Mucosa of descending colon (tissue), 3 donors: ENCODE data around the gene MEGF11. TPM values are rescaled to one million over a fixed set of nuclear protein-coding genes. Genes with fewer than 3 reads are reported as not detected.

Experiments
- ATAC-seq: fragments of 200-7000 bp; cut with Tn5 transposase; one replicate; pipeline ENCODE4 v1.9.1; 2020; ENCODE audit warnings: mild to moderate bottlenecking, moderate library complexity
- DNase-seq, 3 donors: peaks; one replicate each; pipeline ENCODE4 v3.0.0-alpha.2; 2020
- H3K36me3 ChIP-seq: fragments of 200-600 bp; one replicate; pipeline ENCODE4 v1.8.0; 2021; ENCODE audit warnings: low read depth, mild to moderate bottlenecking
- H3K4me1 ChIP-seq: fragments of 200-600 bp; one replicate; pipeline ENCODE4 v1.8.0; 2021; ENCODE audit warnings: low read depth, mild to moderate bottlenecking
- H3K4me3 ChIP-seq: fragments of 200-600 bp; one replicate; pipeline ENCODE4 v1.8.0; 2021; ENCODE audit warnings: mild to moderate bottlenecking
- H3K9me3 ChIP-seq: fragments of 200-600 bp; one replicate; pipeline ENCODE4 v1.8.0; 2021; ENCODE audit warnings: mild to moderate bottlenecking
- CTCF ChIP-seq: fragments of 200-600 bp; IDR thresholded peaks from one replicate; pipeline ENCODE4 v1.8.0; 2022; ENCODE audit warnings: antibody characterized with exemption, mild to moderate bottlenecking
- intact Hi-C, 2 donors: fragments of 100-400 bp; cut with DNase I in 1 of 2; cut with micrococcal nuclease in 1 of 2; formaldehyde crosslinking; loops; one replicate each; pipeline versions ENCODE4 v1.11.0 to v1.11.1; 2022; cut with DNase I, micrococcal nuclease
- total RNA-seq, 3 donors: library from RNA; stranded (reverse); fragmentation: NEBNext Ultra II Directional in 2 of 3; extraction: Animal tissue kit (Norgen Biotek cat#: 25700) in 2 of 3; gene quantifications; one replicate each; pipeline versions ENCODE4 v1.2.1 to v1.2.4, GENCODE V29; 2021 to 2023
- donor health status: DM: no; HTN: no; CAD: no; lungs with moderate emphysema.
- donor health status: DM: no; HTN: no; CAD: no.
- donor health status: DM: no; HTN: yes; CAD: no.

MEGF11 gene
- total RNA-seq, 3 donors from 2014 or later, result 0.12 to 0.29 (median 0.19) TPM

- no peaks in the 10 kb centered on the region for H3K36me3 ChIP-seq
- no peaks in the 10 kb centered on the region for H3K9me3 ChIP-seq
- no peak for ATAC-seq
- TF ChIP-seq CTCF, result no peak
- H3K4me3 ChIP-seq, result no peak overlapping the region
- H3K4me1 ChIP-seq, result no peaks in the 10 kb centered on the region
- intact Hi-C loops, result no loop called here
- DNase-seq, result no peak
These were observed 81.1 kb downstream of the MEGF11 start for GRCh38 chr15:66172324-66172980.

- Histone ChIP-seq H3K36me3 (no peaks in the 10 kb centered on the region), H3K4me1 (no peaks in the 10 kb centered on the region), H3K4me3 (no peak overlapping the region), H3K9me3 (no peaks in the 10 kb centered on the region)
- DNase-seq (no peak), ATAC-seq (no peak)
- no peak for TF ChIP-seq CTCF
- intact Hi-C loops, result no loop called here
These were observed 81.7 kb downstream of the MEGF11 start for GRCh38 chr15:66171841-66172240.

- Histone ChIP-seq H3K36me3 (no peaks in the 10 kb centered on the region), H3K4me1 (no peaks in the 10 kb centered on the region), H3K4me3 (no peak overlapping the region), H3K9me3 (no peaks in the 10 kb centered on the region)
- DNase-seq (no peak), ATAC-seq (no peak)
- intact Hi-C loops, result no loop called here
- no peak for TF ChIP-seq CTCF
These were observed 82.8 kb downstream of the MEGF11 start for GRCh38 chr15:66170716-66171115.

- intact Hi-C loops, result no loop called here
- no peaks in the 10 kb centered on the region for H3K36me3 ChIP-seq
- H3K4me1 ChIP-seq, result no peaks in the 10 kb centered on the region
- H3K9me3 ChIP-seq, result no peaks in the 10 kb centered on the region
- no peak overlapping the region for H3K4me3 ChIP-seq
- no peak for TF ChIP-seq CTCF
- ATAC-seq (no peak), DNase-seq (no peak)
These were observed 83.5 kb downstream of the MEGF11 start for GRCh38 chr15:66170042-66170441.

GRCh38 chr15:66169625-66170024 lies 83.9 kb downstream of the MEGF11 start:
- intact Hi-C loops, result no loop called here
- H3K36me3 ChIP-seq, result no peaks in the 10 kb centered on the region
- TF ChIP-seq CTCF, result no peak
- DNase-seq (no peak), ATAC-seq (no peak)
- H3K4me3 ChIP-seq, result no peak overlapping the region
- H3K4me1 ChIP-seq, result no peaks in the 10 kb centered on the region
- H3K9me3 ChIP-seq, result no peaks in the 10 kb centered on the region

GRCh38 chr15:66169023-66169422 lies 84.5 kb downstream of the MEGF11 start:
- no peaks in the 10 kb centered on the region for H3K36me3 ChIP-seq
- no peak overlapping the region for H3K4me3 ChIP-seq
- no peaks in the 10 kb centered on the region for H3K4me1 ChIP-seq
- intact Hi-C loops, result no loop called here
- no peaks in the 10 kb centered on the region for H3K9me3 ChIP-seq
- ATAC-seq (no peak), DNase-seq (no peak)
- TF ChIP-seq CTCF, result no peak
